Activated CD8-positive, alpha-beta memory T cell treated with anti-CD3 and anti-CD28 coated beads, Interleukin-2, amount 10 ng/mL, durations not matched to agents 7 days and 5 days (primary cell): ENCODE results near the gene ELOVL2. TPM values are rescaled to one million over a fixed set of nuclear protein-coding genes. Genes with fewer than 3 reads are reported as not detected.

ENCODE experiments used
- ATAC-seq: fragments of 150-1000 bp; cut with Tn5 transposase; one replicate; pipeline ENCODE4 v1.10.0; 2021; ENCODE audit warnings: moderate library complexity
- CTCF ChIA-PET: fragments of 350-600 bp; sonication (Branson Sonifier 250); formaldehyde crosslinking; loops from one replicate; lab custom pipeline; 2021; ENCODE audit warnings: antibody characterized with exemption; lab: Charles Lee
- DNase-seq: peaks from one replicate; pipeline ENCODE4 v3.0.0-alpha.2; 2020
- H3K27ac Mint-ChIP-seq: one replicate; pipeline ENCODE4 v1.8.0; 2021; ENCODE audit warnings: mild to moderate bottlenecking, mixed read lengths
- H3K27me3 Mint-ChIP-seq: one replicate; pipeline ENCODE4 v1.8.0; 2021; ENCODE audit warnings: mixed read lengths
- H3K36me3 Mint-ChIP-seq: one replicate; pipeline ENCODE4 v1.8.0; 2021; ENCODE audit warnings: mild to moderate bottlenecking, mixed read lengths
- H3K4me1 Mint-ChIP-seq: one replicate; pipeline ENCODE4 v1.8.0; 2021; ENCODE audit warnings: mixed read lengths
- H3K4me3 Mint-ChIP-seq: one replicate; pipeline ENCODE4 v1.8.0; 2021; ENCODE audit warnings: mild to moderate bottlenecking, moderate library complexity, mixed read lengths
- H3K9me3 Mint-ChIP-seq: one replicate; pipeline ENCODE4 v1.8.0; 2022; ENCODE audit warnings: low read depth, mixed read lengths
- total RNA-seq, 2 experiments: library from RNA; stranded (reverse); gene quantifications; one replicate each; pipeline ENCODE4 v1.2.3, GENCODE V29; 2021

Gene ELOVL2
- total RNA-seq, 2 experiments from 2014 or later = not detected

- Mint-ChIP-seq H3K27ac (no peak overlapping the region), H3K27me3 (peaks cover 19% of the 10 kb centered on the region), H3K36me3 (no peaks in the 10 kb centered on the region), H3K4me1 (peaks cover 1% of the 10 kb centered on the region), H3K9me3 (no peaks in the 10 kb centered on the region), H3K4me3 (no peak overlapping the region)
- CTCF ChIA-PET = interaction anchor here (1.2 to 1.8 kb wide), 3 partner anchors 9 to 624 kb away, joined by 3 to 7 read pairs (median 4); no protein-coding TSS in a partner anchor
- DNase-seq (no peak), ATAC-seq (no peak)
Observed at GRCh38 chr6:10951675-10952282, 92.3 kb downstream of the ELOVL2 start.

- no peaks in the 10 kb centered on the region for H3K36me3 Mint-ChIP-seq
- peaks cover 1% of the 10 kb centered on the region for H3K4me1 Mint-ChIP-seq
- ATAC-seq (no peak), DNase-seq (no peak)
- peaks cover 27% of the 10 kb centered on the region for H3K27me3 Mint-ChIP-seq
- CTCF ChIA-PET = interaction anchor here (1.1 to 1.2 kb wide), 2 partner anchors 11 to 119 kb away, joined by 4 read pairs; no protein-coding TSS in a partner anchor
- H3K27ac Mint-ChIP-seq = no peak overlapping the region
- no peak overlapping the region for H3K4me3 Mint-ChIP-seq
- no peaks in the 10 kb centered on the region for H3K9me3 Mint-ChIP-seq
Observed at GRCh38 chr6:10949579-10950490, 94.3 kb downstream of the ELOVL2 start.

- CTCF ChIA-PET = no interaction called here
- H3K4me1 Mint-ChIP-seq = no peaks in the 10 kb centered on the region
- H3K4me3 Mint-ChIP-seq = no peak overlapping the region
- H3K27me3 Mint-ChIP-seq = peaks cover 27% of the 10 kb centered on the region
- no peak for DNase-seq
- H3K27ac Mint-ChIP-seq = no peak overlapping the region
- H3K36me3 Mint-ChIP-seq = no peaks in the 10 kb centered on the region
- ATAC-seq = no peak
- no peaks in the 10 kb centered on the region for H3K9me3 Mint-ChIP-seq
Observed at GRCh38 chr6:10947966-10948365, 96.1 kb downstream of the ELOVL2 start.

- Mint-ChIP-seq H3K9me3 (no peaks in the 10 kb centered on the region), H3K27ac (no peak overlapping the region), H3K4me1 (no peaks in the 10 kb centered on the region), H3K36me3 (no peaks in the 10 kb centered on the region), H3K4me3 (no peak overlapping the region), H3K27me3 (peaks cover 25% of the 10 kb centered on the region)
- no peak for ATAC-seq
- CTCF ChIA-PET = no interaction called here
- DNase-seq = no peak
Observed at GRCh38 chr6:10945845-10946244, 98.3 kb downstream of the ELOVL2 start.

- no peak for ATAC-seq
- H3K9me3 Mint-ChIP-seq = no peaks in the 10 kb centered on the region
- CTCF ChIA-PET = interaction anchor here (4.0 kb wide), 1 partner anchor 14 kb away, joined by 11 read pairs; no protein-coding TSS in a partner anchor
Observed at GRCh38 chr6:10939840-10940239, 104.3 kb downstream of the ELOVL2 start.

GRCh38 chr6:10933126-10933525 lies 111.0 kb downstream of the ELOVL2 start:
- no peak for ATAC-seq
- CTCF ChIA-PET = no interaction called here

More at GRCh38 chr6:10939840-10940239, 104.3 kb downstream of the ELOVL2 start:
- DNase-seq = no peak
- Mint-ChIP-seq H3K4me1 (no peaks in the 10 kb centered on the region), H3K36me3 (no peaks in the 10 kb centered on the region), H3K27ac (no peak overlapping the region), H3K27me3 (peaks cover 25% of the 10 kb centered on the region), H3K4me3 (no peak overlapping the region)

More at GRCh38 chr6:10933126-10933525, 111.0 kb downstream of the ELOVL2 start:
- Mint-ChIP-seq H3K27ac (no peak overlapping the region), H3K9me3 (no peaks in the 10 kb centered on the region), H3K27me3 (peaks cover 24% of the 10 kb centered on the region), H3K36me3 (no peaks in the 10 kb centered on the region), H3K4me1 (no peaks in the 10 kb centered on the region), H3K4me3 (no peak overlapping the region)
- DNase-seq = no peak

Other genes starting within 250 kb of the ELOVL2 start
- gene MAK, start 205.8 kb downstream of the ELOVL2 start, total RNA-seq = under 1 TPM; 0.26 to 0.82 TPM
- gene GCM2, start 162.3 kb downstream of the ELOVL2 start, total RNA-seq = not detected
- gene SYCP2L, start 157.3 kb downstream of the ELOVL2 start, total RNA-seq = under 1 TPM; 0.37 to 0.64 TPM
- 10 to 100 TPM in 1 of 2 experiments, 1 to 10 TPM in 1; 9.1 to 11.5 TPM for gene SMIM13, start 49.5 kb upstream of the ELOVL2 start, total RNA-seq
- not detected for gene ERVFRD-1, start 67.4 kb upstream of the ELOVL2 start, total RNA-seq
- 100 to 1,000 TPM in 1 of 2 experiments, 10 to 100 TPM in 1; 84.5 to 114 TPM for gene NEDD9, start 188.4 kb upstream of the ELOVL2 start, total RNA-seq